ENCODE results near the gene HDAC4. TPM values are rescaled to one million over a fixed set of nuclear protein-coding genes. Genes with fewer than 3 reads are reported as not detected.

HDAC4 gene
- polyA plus RNA-seq, 1 donor (not counting 4 experiments of a cell fraction or from before 2014, with no cell fraction given), result 2.9 TPM

DNA sequence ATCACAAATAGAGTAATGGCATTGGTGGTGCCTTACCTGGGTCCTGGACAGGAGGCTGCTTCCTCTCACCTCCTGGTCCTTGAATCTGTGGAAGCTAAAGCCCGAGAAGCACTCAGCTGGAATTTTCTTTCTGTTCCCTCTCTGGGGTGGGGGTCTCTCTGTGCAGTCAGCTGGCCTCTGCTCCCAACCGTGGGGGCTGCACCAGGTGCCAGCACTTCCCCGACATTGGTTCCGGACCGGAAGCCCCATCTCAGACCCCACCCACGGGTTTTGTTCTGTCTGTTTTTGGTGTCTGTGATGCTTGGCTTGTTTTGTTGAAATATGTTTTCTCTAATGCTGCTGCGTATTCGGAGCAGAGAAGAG is 398.2 kb downstream of the HDAC4 start:
- Histone ChIP-seq H3K9ac (ENCODE audit: control insufficient read depth, extremely low read depth, insufficient read depth, low read length) (no peak overlapping the region), H4K20me1 (ENCODE audit: control insufficient read depth, extremely low read depth, insufficient read depth, low read length) (no peaks in the 10 kb centered on the region), H3K9me1 (ENCODE audit: control insufficient read depth, extremely low read depth, insufficient read depth, low read length) (no peaks in the 10 kb centered on the region), H3K27ac (ENCODE audit: control insufficient read depth, insufficient read depth, low read length) (no peak overlapping the region), H3K27me3 (ENCODE audit: control insufficient read depth, extremely low read depth, insufficient read depth, low read length) (peaks cover 28% of the 10 kb centered on the region), H2AFZ (ENCODE audit: control insufficient read depth, low read length) (no peak overlapping the region), H3K4me2 (ENCODE audit: control insufficient read depth, extremely low read depth, insufficient read depth, low read depth, low read length) (peak overlapping the region; percentile 59), H3K9me3 (ENCODE audit: control insufficient read depth, low read depth, low read length) (no peaks in the 10 kb centered on the region), H3K36me3 (ENCODE audit: control insufficient read depth in 2 of 2, extremely low read depth in 1 of 2, insufficient read depth in 2 of 2, low read length in 2 of 2) (no peaks in the 10 kb centered on the region), H3K79me2 (ENCODE audit: control insufficient read depth, insufficient read depth, low read length) (no peaks in the 10 kb centered on the region), H3K4me3 (ENCODE audit: control insufficient read depth in 2 of 3, extremely low read depth in 1 of 3, insufficient read depth in 2 of 3, low read depth in 1 of 3, low read length in 3 of 3) (no peak overlapping the region), H3K4me1 (ENCODE audit: control insufficient read depth, extremely low read depth, insufficient read depth, low read length) (peaks cover 15% of the 10 kb centered on the region)
- TF ChIP-seq EZH2 (IDR thresholded peaks at IDR 0.05; ENCODE audit: low read length), result no peak
- TF ChIP-seq, protein P1, sequence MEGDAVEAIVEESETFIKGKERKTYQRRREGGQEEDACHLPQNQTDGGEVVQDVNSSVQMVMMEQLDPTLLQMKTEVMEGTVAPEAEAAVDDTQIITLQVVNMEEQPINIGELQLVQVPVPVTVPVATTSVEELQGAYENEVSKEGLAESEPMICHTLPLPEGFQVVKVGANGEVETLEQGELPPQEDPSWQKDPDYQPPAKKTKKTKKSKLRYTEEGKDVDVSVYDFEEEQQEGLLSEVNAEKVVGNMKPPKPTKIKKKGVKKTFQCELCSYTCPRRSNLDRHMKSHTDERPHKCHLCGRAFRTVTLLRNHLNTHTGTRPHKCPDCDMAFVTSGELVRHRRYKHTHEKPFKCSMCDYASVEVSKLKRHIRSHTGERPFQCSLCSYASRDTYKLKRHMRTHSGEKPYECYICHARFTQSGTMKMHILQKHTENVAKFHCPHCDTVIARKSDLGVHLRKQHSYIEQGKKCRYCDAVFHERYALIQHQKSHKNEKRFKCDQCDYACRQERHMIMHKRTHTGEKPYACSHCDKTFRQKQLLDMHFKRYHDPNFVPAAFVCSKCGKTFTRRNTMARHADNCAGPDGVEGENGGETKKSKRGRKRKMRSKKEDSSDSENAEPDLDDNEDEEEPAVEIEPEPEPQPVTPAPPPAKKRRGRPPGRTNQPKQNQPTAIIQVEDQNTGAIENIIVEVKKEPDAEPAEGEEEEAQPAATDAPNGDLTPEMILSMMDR (optimal IDR thresholded peaks at IDR 0.05 in 1 of 3, IDR thresholded peaks at IDR 0.05 in 1 of 3, conservative IDR thresholded peaks at IDR 0.05 in 1 of 3; ENCODE audit: extremely low read depth in 1 of 3, insufficient read depth in 2 of 3, low read length in 3 of 3), result no peak
- FAIRE-seq (no peak), DNase-seq (ENCODE audit: low read depth, low spot score) (no peak)
- dilution Hi-C loops (cut with MboI; ENCODE audit: extremely low pct_ligation_motif_present, low sequenced_read_pairs), result no loop called here

DNA sequence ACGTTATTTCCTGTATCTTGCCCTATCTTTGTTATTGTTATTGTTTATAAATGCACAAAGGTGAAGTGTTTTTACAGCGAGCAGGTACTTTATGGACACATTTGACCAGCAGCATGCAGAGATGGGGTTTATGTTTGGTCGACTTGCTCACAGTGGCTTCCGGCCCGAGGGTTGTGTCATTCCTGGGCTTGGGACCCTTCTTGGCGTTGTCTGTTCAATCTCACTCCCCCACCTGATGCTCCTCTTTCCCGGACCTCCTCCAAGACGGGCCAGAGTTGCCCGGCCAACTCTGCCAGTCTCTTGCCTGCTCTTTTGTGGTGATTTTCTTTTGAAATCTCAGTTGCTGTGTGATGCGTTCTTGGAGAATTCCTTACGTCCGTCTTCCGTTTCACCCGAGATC is 399.0 kb downstream of the HDAC4 start:
- Histone ChIP-seq H3K79me2 (ENCODE audit: control insufficient read depth, insufficient read depth, low read length) (no peaks in the 10 kb centered on the region), H3K9ac (ENCODE audit: control insufficient read depth, extremely low read depth, insufficient read depth, low read length) (no peak overlapping the region), H3K27me3 (ENCODE audit: control insufficient read depth, extremely low read depth, insufficient read depth, low read length) (peaks cover 30% of the 10 kb centered on the region), H3K27ac (ENCODE audit: control insufficient read depth, insufficient read depth, low read length) (no peak overlapping the region), H3K9me1 (ENCODE audit: control insufficient read depth, extremely low read depth, insufficient read depth, low read length) (no peaks in the 10 kb centered on the region), H3K4me1 (ENCODE audit: control insufficient read depth, extremely low read depth, insufficient read depth, low read length) (peaks cover 8% of the 10 kb centered on the region), H3K9me3 (ENCODE audit: control insufficient read depth, low read depth, low read length) (no peaks in the 10 kb centered on the region), H3K4me3 (ENCODE audit: control insufficient read depth in 2 of 3, extremely low read depth in 1 of 3, insufficient read depth in 2 of 3, low read depth in 1 of 3, low read length in 3 of 3) (no peak overlapping the region), H4K20me1 (ENCODE audit: control insufficient read depth, extremely low read depth, insufficient read depth, low read length) (no peaks in the 10 kb centered on the region), H3K4me2 (ENCODE audit: control insufficient read depth, extremely low read depth, insufficient read depth, low read depth, low read length) (no peak overlapping the region), H3K36me3 (ENCODE audit: control insufficient read depth in 2 of 2, extremely low read depth in 1 of 2, insufficient read depth in 2 of 2, low read length in 2 of 2) (no peaks in the 10 kb centered on the region), H2AFZ (ENCODE audit: control insufficient read depth, low read length) (no peak overlapping the region)
- TF ChIP-seq, protein P1 (optimal IDR thresholded peaks at IDR 0.05 in 1 of 3, IDR thresholded peaks at IDR 0.05 in 1 of 3, conservative IDR thresholded peaks at IDR 0.05 in 1 of 3; ENCODE audit: extremely low read depth in 1 of 3, insufficient read depth in 2 of 3, low read length in 3 of 3), result no peak
- TF ChIP-seq EZH2 (IDR thresholded peaks at IDR 0.05; ENCODE audit: low read length), result no peak
- DNase-seq (ENCODE audit: low read depth, low spot score) (no peak), FAIRE-seq (no peak)
- dilution Hi-C loops (cut with MboI; ENCODE audit: extremely low pct_ligation_motif_present, low sequenced_read_pairs), result no loop called here
